Neutrophil (primary cell): ENCODE measurements around the gene KRT35.

Source experiments
- H3K27ac ChIP-seq: fragments of 200-600 bp; sonication (generic); 2 replicates; pipeline ENCODE4 v1.5.1; 2016; ENCODE audit warnings: mild to moderate bottlenecking, moderate library complexity
- H3K27me3 ChIP-seq: fragments of 200-600 bp; sonication (generic); 2 replicates; pipeline ENCODE4 v1.6.0; 2016; ENCODE audit warnings: mild to moderate bottlenecking
- H3K36me3 ChIP-seq: fragments of 200-600 bp; sonication (generic); 2 replicates; pipeline ENCODE4 v1.5.1; 2017
- H3K4me1 ChIP-seq, 2 experiments: fragments of 200-600 bp in 1 of 2; sonication (generic) in 1 of 2; 1 replicate in 1 of 2; 2 replicates in 1 of 2; pipeline versions ENCODE4 v1.5.1 to v1.6.1; 2013 to 2016; ENCODE audit warnings: low read depth in 1 of 2, low read length in 1 of 2, mild to moderate bottlenecking in 1 of 2, moderate library complexity in 1 of 2; ENCODE audit not compliant: control insufficient read depth in 1 of 2, insufficient read depth in 1 of 2
- H3K4me3 ChIP-seq, 2 experiments: fragments of 200-600 bp in 1 of 2; sonication (generic) in 1 of 2; 1 replicate in 1 of 2; 2 replicates in 1 of 2; pipeline ENCODE4 v1.5.1; 2013 to 2016; ENCODE audit warnings: low read depth in 1 of 2, low read length in 1 of 2, mild to moderate bottlenecking in 1 of 2, moderate library complexity in 1 of 2
- H3K9me3 ChIP-seq: fragments of 200-600 bp; sonication (generic); 2 replicates; pipeline ENCODE4 v1.5.1; 2016
- TF ChIP-seq, protein P1 (sequence below): fragments of 200-600 bp; sonication (generic); IDR thresholded peaks from 2 replicates; pipeline ENCODE4 v1.5.1; 2016; ENCODE audit warnings: antibody characterized with exemption

Gene KRT35

GRCh38 chr17:41448506-41448905, 32.4 kb downstream of the KRT35 start:
- TF ChIP-seq, protein P1, sequence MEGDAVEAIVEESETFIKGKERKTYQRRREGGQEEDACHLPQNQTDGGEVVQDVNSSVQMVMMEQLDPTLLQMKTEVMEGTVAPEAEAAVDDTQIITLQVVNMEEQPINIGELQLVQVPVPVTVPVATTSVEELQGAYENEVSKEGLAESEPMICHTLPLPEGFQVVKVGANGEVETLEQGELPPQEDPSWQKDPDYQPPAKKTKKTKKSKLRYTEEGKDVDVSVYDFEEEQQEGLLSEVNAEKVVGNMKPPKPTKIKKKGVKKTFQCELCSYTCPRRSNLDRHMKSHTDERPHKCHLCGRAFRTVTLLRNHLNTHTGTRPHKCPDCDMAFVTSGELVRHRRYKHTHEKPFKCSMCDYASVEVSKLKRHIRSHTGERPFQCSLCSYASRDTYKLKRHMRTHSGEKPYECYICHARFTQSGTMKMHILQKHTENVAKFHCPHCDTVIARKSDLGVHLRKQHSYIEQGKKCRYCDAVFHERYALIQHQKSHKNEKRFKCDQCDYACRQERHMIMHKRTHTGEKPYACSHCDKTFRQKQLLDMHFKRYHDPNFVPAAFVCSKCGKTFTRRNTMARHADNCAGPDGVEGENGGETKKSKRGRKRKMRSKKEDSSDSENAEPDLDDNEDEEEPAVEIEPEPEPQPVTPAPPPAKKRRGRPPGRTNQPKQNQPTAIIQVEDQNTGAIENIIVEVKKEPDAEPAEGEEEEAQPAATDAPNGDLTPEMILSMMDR, result no peak
- H3K27me3 ChIP-seq, result peaks cover 31% of the 10 kb centered on the region

GRCh38 chr17:41446806-41447205, 34.1 kb downstream of the KRT35 start:
- Histone ChIP-seq H3K4me1 (peaks cover 0 to 6% of the 10 kb centered on the region in 2 experiments), H3K9me3 (no peaks in the 10 kb centered on the region), H3K4me3 (no peak overlapping the region), H3K27me3 (peaks cover 37% of the 10 kb centered on the region), H3K36me3 (no peaks in the 10 kb centered on the region), H3K27ac (no peak overlapping the region)
- TF ChIP-seq, protein P1, result no peak

More at GRCh38 chr17:41448506-41448905, 32.4 kb downstream of the KRT35 start:
- no peaks in the 10 kb centered on the region for H3K9me3 ChIP-seq
- no peak overlapping the region for H3K4me3 ChIP-seq
- H3K36me3 ChIP-seq, result no peaks in the 10 kb centered on the region
- no peak overlapping the region for H3K27ac ChIP-seq
- H3K4me1 ChIP-seq, result peaks cover 0 to 6% of the 10 kb centered on the region in 2 experiments

GRCh38 chr17:41444640-41445039, 36.3 kb downstream of the KRT35 start:
- TF ChIP-seq, protein P1, result no peak
- Histone ChIP-seq H3K27ac (no peak overlapping the region), H3K4me3 (no peak overlapping the region), H3K4me1 (peaks cover under 1 to 14% of the 10 kb centered on the region in 2 experiments), H3K36me3 (no peaks in the 10 kb centered on the region), H3K27me3 (peaks cover 34% of the 10 kb centered on the region), H3K9me3 (no peaks in the 10 kb centered on the region)

DNA sequence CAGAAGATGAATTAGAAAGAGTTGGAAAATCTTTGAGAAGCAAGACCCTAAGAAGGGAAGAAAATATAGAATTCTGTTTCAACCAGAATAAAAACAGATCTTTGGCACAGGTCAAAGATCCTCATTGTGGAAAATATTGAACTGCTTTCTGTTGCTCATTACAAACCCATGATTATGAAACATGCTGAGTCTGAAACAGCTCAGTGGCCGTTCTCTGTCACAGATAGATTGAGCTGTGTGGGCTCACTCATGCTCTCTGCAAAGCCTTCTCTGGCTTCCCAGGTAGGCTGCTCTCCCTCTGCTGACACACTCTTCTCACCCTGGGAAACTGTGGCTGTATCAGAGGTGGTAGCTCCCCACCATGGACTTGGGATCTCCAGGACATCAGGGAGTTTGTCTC, 36.8 kb downstream of the KRT35 start:
- H3K27ac ChIP-seq, result no peak overlapping the region
- H3K4me1 ChIP-seq, result peaks cover 5 to 18% of the 10 kb centered on the region in 2 experiments
- H3K27me3 ChIP-seq, result peaks cover 34% of the 10 kb centered on the region
- TF ChIP-seq, protein P1, result no peak
- no peaks in the 10 kb centered on the region for H3K9me3 ChIP-seq
- H3K4me3 ChIP-seq, result no peak overlapping the region
- H3K36me3 ChIP-seq, result no peaks in the 10 kb centered on the region

- Histone ChIP-seq H3K27ac (no peak overlapping the region), H3K9me3 (no peaks in the 10 kb centered on the region), H3K27me3 (peaks cover 34% of the 10 kb centered on the region), H3K4me1 (peaks cover 5 to 25% of the 10 kb centered on the region in 2 experiments), H3K4me3 (no peak overlapping the region), H3K36me3 (no peaks in the 10 kb centered on the region)
- TF ChIP-seq, protein P1, result no peak
Observed at GRCh38 chr17:41442739-41443138, 38.2 kb downstream of the KRT35 start.
